K562 (cell line): Measurements from ENCODE around the gene MARK2. TPM values are rescaled to one million over a fixed set of nuclear protein-coding genes. Genes with fewer than 3 reads are reported as not detected.

Experiments
- BHLHE40 ChIP-seq: IDR thresholded peaks from 2 replicates; pipeline ENCODE4 v1.6.1; 2011; ENCODE audit warnings: low read length, improper control_type of control experiment
- CCNT2 ChIP-seq: IDR thresholded peaks from 2 replicates; pipeline ENCODE4 v1.6.1; 2011; ENCODE audit warnings: borderline replicate concordance, low read depth, mild to moderate bottlenecking, moderate library complexity, mixed read lengths, low read length; ENCODE audit not compliant: insufficient read length; ENCODE audit errors: extremely low read depth
- E2F3 ChIP-seq: fragments of 250-450 bp; sonication (Bioruptor Pico); IDR thresholded peaks from 2 replicates; pipeline ENCODE4 v1.4.0; 2020; ENCODE audit warnings: mild to moderate bottlenecking
- FOXK2 ChIP-seq, 2 experiments: fragments of 450-650 bp; IDR thresholded peaks in 1 of 2; conservative IDR thresholded peaks in 1 of 2; 2 replicates each; pipeline ENCODE4 v1.6.1; 2016; ENCODE audit warnings: low read depth in 2 of 2, mild to moderate bottlenecking in 1 of 2
- HDAC8 ChIP-seq: fragments of 450-650 bp; IDR thresholded peaks from 2 replicates; pipeline ENCODE4 v1.6.1; 2016; ENCODE audit warnings: mild to moderate bottlenecking, missing genetic modification characterization, moderate library complexity, missing compliant biosample characterization
- POLR2A ChIP-seq: fragments of 450-650 bp; conservative IDR thresholded peaks from 2 replicates; pipeline ENCODE4 v1.6.1; 2016
- SRF ChIP-seq, 2 experiments: fragments of 250-450, 450-650 bp in 1 of 2; sonication (Bioruptor Pico) in 1 of 2; sonication (generic) in 1 of 2; formaldehyde crosslinking; IDR thresholded peaks; 2 replicates each; pipeline versions ENCODE4 v1.5.0 to v1.5.1; 2020 to 2022; ENCODE audit warnings: mild to moderate bottlenecking in 1 of 2, missing genetic modification reagents in 1 of 2
- SRSF3 ChIP-seq: fragments of 200-400 bp; formaldehyde crosslinking; IDR thresholded peaks from 2 replicates; pipeline ENCODE4 v1.6.1; 2016; ENCODE audit warnings: mild to moderate bottlenecking, low read length, moderate library complexity; ENCODE audit not compliant: insufficient read depth
- ZNF75A ChIP-seq: fragments of 450-650 bp; formaldehyde crosslinking; IDR thresholded peaks from 2 replicates; pipeline ENCODE4 v1.4.0; 2020; ENCODE audit warnings: mild to moderate bottlenecking
- polyA plus RNA-seq, 8 experiments: library from polyadenylated mRNA; depleted of rRNA in 4 of 8; stranded (reverse) in 5 of 8; unstranded in 3 of 8; fragments of >200 nt; fragmentation: Nextera tagmentation in 2 of 8; fragmentation: Illumina TruSeq in 1 of 8; extraction: Ambion mirVana in 2 of 8; extraction: Trizol in 1 of 8; gene quantifications; 2 replicates each; pipeline versions ENCODE4 v1.2.1 to v1.2.3, GENCODE V29; 2011 to 2014; ENCODE audit warnings: inconsistent platforms in 1 of 8, missing spikeins in 1 of 8
- total RNA-seq, 7 experiments: library from RNA; depleted of rRNA in 6 of 7; stranded (reverse); fragments of >200 nt in 6 of 7; fragmentation: Illumina TruSeq in 2 of 7; extraction: Trizol in 2 of 7; gene quantifications; 2 replicates each; pipeline versions ENCODE4 v1.2.1 to v1.2.3, GENCODE V29; 2011 to 2021; ENCODE audit warnings: low replicate concordance in 1 of 7
- TF ChIP-seq, protein P1 (sequence below): sonication (generic); formaldehyde crosslinking; IDR thresholded peaks from 2 replicates; pipeline ENCODE4 v1.8.1; 2023; ENCODE audit warnings: mild to moderate bottlenecking, missing genetic modification reagents
- TF ChIP-seq, protein P2 (sequence below): sonication (generic); formaldehyde crosslinking; IDR thresholded peaks from 2 replicates; pipeline ENCODE4 v1.8.1; 2023; ENCODE audit warnings: mild to moderate bottlenecking, missing genetic modification reagents
- TF ChIP-seq, protein P3 (sequence below), 2 experiments: fragments of 450-650 bp; conservative IDR thresholded peaks; 2 replicates each; pipeline ENCODE4 v1.6.1; 2017; ENCODE audit warnings: mild to moderate bottlenecking in 2 of 2, moderate library complexity in 2 of 2
- TF ChIP-seq, protein P4 (sequence below), 3 experiments: fragments of 200-800 bp in 1 of 3; fragments of 250-450 bp in 1 of 3; fragments of 450-650 bp in 1 of 3; sonication (Bioruptor Pico) in 1 of 3; sonication (Bioruptor generic) in 1 of 3; formaldehyde crosslinking in 1 of 3; IDR thresholded peaks; 2 replicates each; pipeline versions ENCODE4 v1.6.1 to v1.8.0; 2016 to 2022; ENCODE audit warnings: mild to moderate bottlenecking in 2 of 3, missing genetic modification characterization in 2 of 3, missing compliant biosample characterization in 1 of 3, moderate library complexity in 1 of 3
- TF ChIP-seq, protein P5 (sequence below): fragments of 250-450 bp; sonication (Bioruptor Pico); IDR thresholded peaks from 2 replicates; pipeline ENCODE4 v1.8.0; 2021; ENCODE audit warnings: moderate library complexity, mild to moderate bottlenecking, inconsistent platforms

The MARK2 gene
- total and polyA plus RNA-seq, 9 of the 15 experiments (the other 6 are each of a cell fraction or from before 2014, with no cell fraction given), result 0.32 to 43.5 (median 15.1) TPM

DNA sequence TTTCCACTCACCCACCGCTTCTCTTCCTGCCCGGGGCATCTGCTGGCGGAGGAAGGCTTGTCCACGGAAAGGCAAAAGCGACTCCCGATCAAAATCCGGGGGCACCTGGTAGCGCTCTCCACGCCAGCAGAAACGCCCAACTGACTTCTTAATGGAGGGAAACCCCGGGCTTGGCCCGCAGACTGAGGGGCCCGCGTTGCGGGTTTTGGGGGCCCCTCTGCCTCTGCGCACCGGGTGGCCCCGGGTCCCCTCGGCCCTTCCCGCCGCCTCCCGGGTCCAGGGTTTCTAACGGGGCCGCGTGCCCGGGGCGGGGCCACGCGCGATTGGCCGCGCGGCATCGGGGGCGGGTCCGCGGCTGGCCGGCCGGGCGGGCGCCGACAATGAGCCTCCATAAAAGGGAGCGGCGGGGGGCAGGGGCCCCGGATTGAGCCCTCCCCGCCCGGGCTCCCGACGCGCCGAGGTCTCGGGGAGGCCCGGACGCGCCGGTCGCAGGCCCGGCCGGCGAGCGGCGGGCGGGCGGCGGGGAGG is 25.8 kb upstream of the MARK2 start, which contains the start of gene SPINDOC (continued):
- TF ChIP-seq, protein P1, sequence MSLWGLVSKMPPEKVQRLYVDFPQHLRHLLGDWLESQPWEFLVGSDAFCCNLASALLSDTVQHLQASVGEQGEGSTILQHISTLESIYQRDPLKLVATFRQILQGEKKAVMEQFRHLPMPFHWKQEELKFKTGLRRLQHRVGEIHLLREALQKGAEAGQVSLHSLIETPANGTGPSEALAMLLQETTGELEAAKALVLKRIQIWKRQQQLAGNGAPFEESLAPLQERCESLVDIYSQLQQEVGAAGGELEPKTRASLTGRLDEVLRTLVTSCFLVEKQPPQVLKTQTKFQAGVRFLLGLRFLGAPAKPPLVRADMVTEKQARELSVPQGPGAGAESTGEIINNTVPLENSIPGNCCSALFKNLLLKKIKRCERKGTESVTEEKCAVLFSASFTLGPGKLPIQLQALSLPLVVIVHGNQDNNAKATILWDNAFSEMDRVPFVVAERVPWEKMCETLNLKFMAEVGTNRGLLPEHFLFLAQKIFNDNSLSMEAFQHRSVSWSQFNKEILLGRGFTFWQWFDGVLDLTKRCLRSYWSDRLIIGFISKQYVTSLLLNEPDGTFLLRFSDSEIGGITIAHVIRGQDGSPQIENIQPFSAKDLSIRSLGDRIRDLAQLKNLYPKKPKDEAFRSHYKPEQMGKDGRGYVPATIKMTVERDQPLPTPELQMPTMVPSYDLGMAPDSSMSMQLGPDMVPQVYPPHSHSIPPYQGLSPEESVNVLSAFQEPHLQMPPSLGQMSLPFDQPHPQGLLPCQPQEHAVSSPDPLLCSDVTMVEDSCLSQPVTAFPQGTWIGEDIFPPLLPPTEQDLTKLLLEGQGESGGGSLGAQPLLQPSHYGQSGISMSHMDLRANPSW (CRISPR knock-in tag), result no peak
- TF ChIP-seq POLR2A (peak; percentile 59; the same call in 1 of the 2 replicates), SRF (CRISPR knock-in tag; IDR thresholded peaks at IDR 0.05) (no peak), FOXK2 (conservative IDR thresholded peaks at IDR 0.05 in 1 of 2, IDR thresholded peaks at IDR 0.05 in 1 of 2; ENCODE audit: low read depth in 2 of 2) (no peak), SRSF3 (no peak), HDAC8 (tag) (no peak), CCNT2 (peak; percentile 75), BHLHE40 (0 out of 2 replicates have a peak, but pooled peaks have one; percentile 20), ZNF75A (CRISPR knock-in tag) (no peak), E2F3 (CRISPR knock-in tag) (0 out of 2 replicates have a peak, but pooled peaks have one; percentile 45)
- TF ChIP-seq, protein P2, sequence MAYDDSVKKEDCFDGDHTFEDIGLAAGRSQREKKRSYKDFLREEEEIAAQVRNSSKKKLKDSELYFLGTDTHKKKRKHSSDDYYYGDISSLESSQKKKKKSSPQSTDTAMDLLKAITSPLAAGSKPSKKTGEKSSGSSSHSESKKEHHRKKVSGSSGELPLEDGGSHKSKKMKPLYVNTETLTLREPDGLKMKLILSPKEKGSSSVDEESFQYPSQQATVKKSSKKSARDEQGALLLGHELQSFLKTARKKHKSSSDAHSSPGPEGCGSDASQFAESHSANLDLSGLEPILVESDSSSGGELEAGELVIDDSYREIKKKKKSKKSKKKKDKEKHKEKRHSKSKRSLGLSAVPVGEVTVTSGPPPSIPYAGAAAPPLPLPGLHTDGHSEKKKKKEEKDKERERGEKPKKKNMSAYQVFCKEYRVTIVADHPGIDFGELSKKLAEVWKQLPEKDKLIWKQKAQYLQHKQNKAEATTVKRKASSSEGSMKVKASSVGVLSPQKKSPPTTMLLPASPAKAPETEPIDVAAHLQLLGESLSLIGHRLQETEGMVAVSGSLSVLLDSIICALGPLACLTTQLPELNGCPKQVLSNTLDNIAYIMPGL (CRISPR knock-in tag), result 0 out of 2 replicates have a peak, but pooled peaks have one; percentile 47
- TF ChIP-seq, protein P3, sequence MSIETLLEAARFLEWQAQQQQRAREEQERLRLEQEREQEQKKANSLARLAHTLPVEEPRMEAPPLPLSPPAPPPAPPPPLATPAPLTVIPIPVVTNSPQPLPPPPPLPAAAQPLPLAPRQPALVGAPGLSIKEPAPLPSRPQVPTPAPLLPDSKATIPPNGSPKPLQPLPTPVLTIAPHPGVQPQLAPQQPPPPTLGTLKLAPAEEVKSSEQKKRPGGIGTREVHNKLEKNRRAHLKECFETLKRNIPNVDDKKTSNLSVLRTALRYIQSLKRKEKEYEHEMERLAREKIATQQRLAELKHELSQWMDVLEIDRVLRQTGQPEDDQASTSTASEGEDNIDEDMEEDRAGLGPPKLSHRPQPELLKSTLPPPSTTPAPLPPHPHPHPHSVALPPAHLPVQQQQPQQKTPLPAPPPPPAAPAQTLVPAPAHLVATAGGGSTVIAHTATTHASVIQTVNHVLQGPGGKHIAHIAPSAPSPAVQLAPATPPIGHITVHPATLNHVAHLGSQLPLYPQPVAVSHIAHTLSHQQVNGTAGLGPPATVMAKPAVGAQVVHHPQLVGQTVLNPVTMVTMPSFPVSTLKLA (conservative IDR thresholded peaks at IDR 0.05), result 0 out of 4 replicates have a peak, but pooled peaks of 1 of the 2 experiments have one; percentile 44
- TF ChIP-seq, protein P4, sequence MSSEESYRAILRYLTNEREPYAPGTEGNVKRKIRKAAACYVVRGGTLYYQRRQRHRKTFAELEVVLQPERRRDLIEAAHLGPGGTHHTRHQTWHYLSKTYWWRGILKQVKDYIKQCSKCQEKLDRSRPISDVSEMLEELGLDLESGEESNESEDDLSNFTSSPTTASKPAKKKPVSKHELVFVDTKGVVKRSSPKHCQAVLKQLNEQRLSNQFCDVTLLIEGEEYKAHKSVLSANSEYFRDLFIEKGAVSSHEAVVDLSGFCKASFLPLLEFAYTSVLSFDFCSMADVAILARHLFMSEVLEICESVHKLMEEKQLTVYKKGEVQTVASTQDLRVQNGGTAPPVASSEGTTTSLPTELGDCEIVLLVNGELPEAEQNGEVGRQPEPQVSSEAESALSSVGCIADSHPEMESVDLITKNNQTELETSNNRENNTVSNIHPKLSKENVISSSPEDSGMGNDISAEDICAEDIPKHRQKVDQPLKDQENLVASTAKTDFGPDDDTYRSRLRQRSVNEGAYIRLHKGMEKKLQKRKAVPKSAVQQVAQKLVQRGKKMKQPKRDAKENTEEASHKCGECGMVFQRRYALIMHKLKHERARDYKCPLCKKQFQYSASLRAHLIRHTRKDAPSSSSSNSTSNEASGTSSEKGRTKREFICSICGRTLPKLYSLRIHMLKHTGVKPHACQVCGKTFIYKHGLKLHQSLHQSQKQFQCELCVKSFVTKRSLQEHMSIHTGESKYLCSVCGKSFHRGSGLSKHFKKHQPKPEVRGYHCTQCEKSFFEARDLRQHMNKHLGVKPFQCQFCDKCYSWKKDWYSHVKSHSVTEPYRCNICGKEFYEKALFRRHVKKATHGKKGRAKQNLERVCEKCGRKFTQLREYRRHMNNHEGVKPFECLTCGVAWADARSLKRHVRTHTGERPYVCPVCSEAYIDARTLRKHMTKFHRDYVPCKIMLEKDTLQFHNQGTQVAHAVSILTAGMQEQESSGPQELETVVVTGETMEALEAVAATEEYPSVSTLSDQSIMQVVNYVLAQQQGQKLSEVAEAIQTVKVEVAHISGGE (CRISPR knock-in tag; IDR thresholded peaks at IDR 0.05), result peak in 1 of 3 experiments; percentile 55; a peak in 1 of 6 replicates
- TF ChIP-seq, protein P5, sequence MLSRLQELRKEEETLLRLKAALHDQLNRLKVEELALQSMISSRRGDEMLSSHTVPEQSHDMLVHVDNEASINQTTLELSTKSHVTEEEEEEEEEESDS (CRISPR knock-in tag), result no peak
